Lung (tissue), 12 donors: ENCODE measurements around the gene FTCD. TPM values are rescaled to one million over a fixed set of nuclear protein-coding genes. Genes with fewer than 3 reads are reported as not detected.
A peak's percentile ranks its signal among the peaks of the same experiment; 100 is the strongest.
"Not testable (repeated sequence)": the region's sequence is repeated elsewhere in the genome, so short reads cannot be mapped to it uniquely, and the experiment has no call there.

ENCODE experiments used
- ATAC-seq: fragments of 200-7000 bp; cut with Tn5 transposase; one replicate; pipeline ENCODE4 v1.9.1; 2020; ENCODE audit warnings: moderate number of reproducible peaks; ENCODE audit not compliant: insufficient read depth, low FRiP score
- DNase-seq, 3 donors: peaks; one replicate each; pipeline ENCODE4 v3.0.0-alpha.2; 2013 to 2017
- H3K27ac ChIP-seq, 2 donors: one replicate each; pipeline ENCODE4 v1.5.1; 2013; ENCODE audit warnings: mild to moderate bottlenecking in 2 of 2, moderate library complexity in 2 of 2, control low read depth in 1 of 2, inconsistent platforms in 1 of 2, low read depth in 1 of 2, low read length in 1 of 2
- H3K27me3 ChIP-seq, 3 donors: one replicate each; pipeline ENCODE4 v1.5.1; 2013; ENCODE audit warnings: low read length in 2 of 3; ENCODE audit not compliant: control insufficient read depth in 3 of 3, insufficient read depth in 3 of 3
- H3K36me3 ChIP-seq, 4 donors: one replicate each; pipeline ENCODE4 v1.5.1; 2013; ENCODE audit warnings: low read length in 4 of 4, mild to moderate bottlenecking in 1 of 4, moderate library complexity in 1 of 4; ENCODE audit not compliant: control insufficient read depth in 4 of 4, insufficient read depth in 4 of 4
- H3K4me1 ChIP-seq, 5 donors: one replicate each; pipeline ENCODE4 v1.5.1; 2013; ENCODE audit warnings: low read length in 5 of 5, mild to moderate bottlenecking in 2 of 5, moderate library complexity in 1 of 5; ENCODE audit not compliant: control insufficient read depth in 5 of 5, insufficient read depth in 5 of 5
- H3K4me3 ChIP-seq: one replicate; pipeline ENCODE4 v1.5.1; 2013; ENCODE audit warnings: mild to moderate bottlenecking, control low read depth, moderate library complexity
- H3K9ac ChIP-seq, 2 donors: one replicate each; pipeline ENCODE4 v1.5.1; 2013; ENCODE audit warnings: low read length in 2 of 2, control low read depth in 1 of 2; ENCODE audit not compliant: insufficient read depth in 1 of 2
- H3K9me3 ChIP-seq, 4 donors: one replicate each; pipeline ENCODE4 v1.5.1; 2013; ENCODE audit warnings: low read length in 3 of 4, mild to moderate bottlenecking in 1 of 4, moderate library complexity in 1 of 4; ENCODE audit not compliant: control insufficient read depth in 4 of 4, insufficient read depth in 3 of 4
- CTCF ChIP-seq: IDR thresholded peaks from 2 replicates; pipeline ENCODE4 v1.5.1; 2012; ENCODE audit warnings: mild to moderate bottlenecking; ENCODE audit errors: control extremely low read depth, extremely low read depth
- WGBS, 2 donors: extraction: QIAGEN DNeasy Blood & Tissue Kit; methylation state at CpG; one replicate each; pipeline ENCODE4 v1.1.7; 2013; 5-methylcytosine and 5-hydroxymethylcytosine counted together
- polyA plus RNA-seq, 2 donors: library from polyadenylated mRNA; stranded (reverse); fragments of 200-250 nt; gene quantifications; one replicate each; pipeline ENCODE4 v1.2.1, GENCODE V29; 2013
- total RNA-seq, 2 donors: library from RNA; depleted of rRNA in 1 of 2; stranded (reverse); fragments of >200 nt in 1 of 2; gene quantifications; one replicate each; pipeline ENCODE4 v1.2.1, GENCODE V29; 2014 to 2021
- donor health status: control.
- donor health status: control.
- donor health status: Bipolar disorder and iron deficiency.
- donor health status: healthy.
- donor health status: DM: yes; HTN: yes; CAD: no.

Gene FTCD
- total and polyA plus RNA-seq, 4 donors: 0.03 to 0.43 (median 0.20) TPM

GRCh38 chr21:46109313-46110221, 45.8 kb downstream of the FTCD start:
- no peak for DNase-seq

DNA sequence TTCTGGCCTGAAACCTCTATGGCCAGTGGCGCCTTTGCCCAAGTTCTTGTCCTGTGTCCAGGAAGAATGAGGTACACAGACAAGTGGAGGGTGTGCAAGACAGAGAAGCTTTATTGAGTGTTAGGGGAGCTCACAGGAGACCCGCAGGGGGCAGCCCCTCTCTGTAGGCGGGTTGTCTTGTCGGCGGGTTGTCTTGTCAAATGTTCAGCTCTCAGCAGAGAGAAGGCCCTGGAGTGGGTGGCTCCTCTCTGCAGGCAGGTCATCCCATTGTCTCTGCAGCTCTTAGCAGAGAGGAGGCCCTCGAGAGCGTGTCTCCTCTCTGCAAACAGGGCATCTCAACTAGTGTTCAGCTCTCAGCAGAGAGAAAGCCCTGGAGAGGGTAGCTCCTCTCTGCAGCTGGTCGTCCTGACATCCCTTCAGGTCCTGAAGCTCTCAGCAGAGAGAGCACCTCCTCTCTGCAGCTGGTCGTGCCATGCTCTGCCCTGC, 46.5 kb downstream of the FTCD start:
- Histone ChIP-seq H3K4me1 (peaks cover 0 to 5% (median 0%) of the 10 kb centered on the region in 5 donors), H3K4me3 (no peak overlapping the region), H3K36me3 (peaks cover 0 to 16% (median 9%) of the 10 kb centered on the region in 4 donors), H3K9ac (no peak overlapping the region), H3K27me3 (no peaks in the 10 kb centered on the region), H3K27ac (no peak overlapping the region), H3K9me3 (peaks cover 0 to 4% (median 2%) of the 10 kb centered on the region in 4 donors)
- no peak for ATAC-seq
- DNase-seq: no peak
- TF ChIP-seq CTCF: no peak
- WGBS, 2 donors: 84 to 87% methylated on average over 9 of the region's 9 CpGs

More at GRCh38 chr21:46109313-46110221, 45.8 kb downstream of the FTCD start:
- no peak overlapping the region for H3K4me3 ChIP-seq
- WGBS, 2 donors: 85 to 90% methylated on average over 19 of the region's 19 CpGs
- peaks cover 0 to 16% (median 12%) of the 10 kb centered on the region in 4 donors for H3K36me3 ChIP-seq
- no peaks in the 10 kb centered on the region for H3K27me3 ChIP-seq
- no peak for TF ChIP-seq CTCF
- peak overlapping the region in 1 of 2 donors; percentile 14 for H3K27ac ChIP-seq
- H3K9ac ChIP-seq: no peak overlapping the region
- ATAC-seq: no peak
- H3K9me3 ChIP-seq: peaks cover 0 to 7% (median 2%) of the 10 kb centered on the region in 4 donors
- H3K4me1 ChIP-seq: peaks cover 0 to 5% (median 0%) of the 10 kb centered on the region in 5 donors

GRCh38 chr21:46107376-46107775, 48.0 kb downstream of the FTCD start:
- H3K36me3 ChIP-seq, H3K27me3 ChIP-seq, H3K4me1 ChIP-seq, DNase-seq, H3K27ac ChIP-seq, H3K9me3 ChIP-seq, H3K9ac ChIP-seq, H3K4me3 ChIP-seq, ATAC-seq: not testable (repeated sequence)
- 75 to 90% methylated on average over 2 of the region's 2 CpGs for WGBS, 2 donors

- DNase-seq (no peak), ATAC-seq (no peak)
- TF ChIP-seq CTCF: no peak
- no peak overlapping the region for H3K4me3 ChIP-seq
- H3K9ac ChIP-seq: no peak overlapping the region
- H3K36me3 ChIP-seq: peaks cover 0 to 7% (median 2%) of the 10 kb centered on the region in 4 donors
- H3K27ac ChIP-seq: no peak overlapping the region
- H3K4me1 ChIP-seq: peaks cover 0 to 4% (median 0%) of the 10 kb centered on the region in 5 donors
- peaks cover 0 to 12% (median 3%) of the 10 kb centered on the region in 4 donors for H3K9me3 ChIP-seq
- peaks cover 0 to 17% (median 3%) of the 10 kb centered on the region in 3 donors for H3K27me3 ChIP-seq
Measured at GRCh38 chr21:46104104-46104503, 51.3 kb downstream of the FTCD start.
